OCI-LY7 (cell line): Measurements from ENCODE around the gene VPREB3. TPM values are rescaled to one million over a fixed set of nuclear protein-coding genes. Genes with fewer than 3 reads are reported as not detected.

Experiments used
- BruUV-seq: library from RNA; stranded (reverse); fragments of 400-500 nt; replicated peaks from 2 replicates; lab custom pipeline; 2021; lab: Mats Ljungman, UMichigan
- CTCF ChIA-PET: fragments of 300-600 bp; sonication (Branson Sonifier 250); formaldehyde crosslinking; loops from one replicate; lab custom pipeline; 2022; ENCODE audit warnings: antibody characterized with exemption; ENCODE audit not compliant: unreplicated experiment; lab: Charles Lee
- POLR2A ChIA-PET: fragments of 300-600 bp; sonication (Branson Sonifier 250); formaldehyde crosslinking; loops from one replicate; lab custom pipeline; 2022; ENCODE audit warnings: antibody characterized with exemption; lab: Charles Lee
- DNase-seq: peaks from one replicate; pipeline ENCODE4 v3.0.0-alpha.2; 2015; ENCODE audit warnings: low spot score
- H2AFZ ChIP-seq: fragments of 200-600 bp; sonication (generic), shearing (Covaris generic); 2 replicates; pipeline ENCODE4 v1.6.1; 2014; ENCODE audit warnings: mild to moderate bottlenecking, antibody characterized with exemption, low read length, moderate library complexity
- H3K27ac ChIP-seq: fragments of 200-600 bp; sonication (generic); 2 replicates; pipeline ENCODE4 v1.5.1; 2014; ENCODE audit warnings: mixed run types, low read depth, mild to moderate bottlenecking, moderate library complexity, low read length, inconsistent platforms; ENCODE audit not compliant: poor library complexity, severe bottlenecking
- H3K36me3 ChIP-seq: fragments of 200-600 bp; sonication (generic); 2 replicates; pipeline ENCODE4 v1.6.1; 2014; ENCODE audit warnings: mild to moderate bottlenecking, antibody characterized with exemption, low read length, moderate library complexity, mixed read lengths; ENCODE audit not compliant: insufficient read depth
- H3K4me1 ChIP-seq: fragments of 200-600 bp; sonication (generic); 2 replicates; pipeline ENCODE4 v1.5.1; 2014; ENCODE audit warnings: mild to moderate bottlenecking, low read length; ENCODE audit not compliant: insufficient read depth, poor library complexity, severe bottlenecking
- H3K4me2 ChIP-seq: fragments of 200-600 bp; sonication (generic); 2 replicates; pipeline ENCODE4 v1.6.1; 2014; ENCODE audit warnings: mild to moderate bottlenecking, low read length
- H3K4me3 ChIP-seq: fragments of 200-600 bp; sonication (generic); 2 replicates; pipeline ENCODE4 v1.5.1; 2014; ENCODE audit warnings: mild to moderate bottlenecking, low read depth, low read length; ENCODE audit not compliant: poor library complexity, severe bottlenecking
- H3K79me2 ChIP-seq: fragments of 200-600 bp; sonication (generic); 2 replicates; pipeline ENCODE4 v1.6.1; 2016; ENCODE audit warnings: low read depth, mild to moderate bottlenecking, low read length, moderate library complexity, mixed read lengths; ENCODE audit not compliant: insufficient read depth
- H3K9me2 ChIP-seq: fragments of 200-600 bp; sonication (generic); 2 replicates; pipeline ENCODE4 v1.6.1; 2016; ENCODE audit warnings: mild to moderate bottlenecking, low read length, mixed read lengths; ENCODE audit not compliant: insufficient read depth
- H3K9me3 ChIP-seq: fragments of 200-600 bp; sonication (generic); 2 replicates; pipeline ENCODE4 v1.6.1; 2014; ENCODE audit warnings: mild to moderate bottlenecking, mixed run types, low read length, mixed read lengths
- H4K20me1 ChIP-seq: fragments of 200-600 bp; sonication (generic); 2 replicates; pipeline ENCODE4 v1.6.1; 2014; ENCODE audit warnings: mild to moderate bottlenecking, antibody characterized with exemption, low read length, moderate library complexity, mixed read lengths; ENCODE audit not compliant: insufficient read depth
- CTCF ChIP-seq: fragments of 200-600 bp; sonication (generic); conservative IDR thresholded peaks from 2 replicates; pipeline ENCODE4 v1.5.1; 2014; ENCODE audit warnings: mild to moderate bottlenecking, antibody characterized with exemption, low read length, moderate library complexity, mixed read lengths
- EZH2phosphoT487 ChIP-seq: fragments of 200-600 bp; sonication (generic); IDR thresholded peaks from 2 replicates; pipeline ENCODE4 v1.6.1; 2018; ENCODE audit warnings: low read depth, borderline replicate concordance, mild to moderate bottlenecking, mixed run types, antibody characterized with exemption, low read length, moderate library complexity, mixed read lengths
- intact Hi-C: fragments of 100-400 bp; cut with micrococcal nuclease; formaldehyde crosslinking; loops from one replicate; pipeline ENCODE4 v1.10.0; 2022; ENCODE audit not compliant: unreplicated experiment
- total RNA-seq, 2 experiments: library from RNA; depleted of rRNA in 1 of 2; stranded (reverse); fragments of >200 nt in 1 of 2; shearing (Covaris generic) in 1 of 2; gene quantifications; 2 replicates each; pipeline ENCODE4 v1.2.3, GENCODE V29; 2014 to 2022

VPREB3 gene
- total RNA-seq, 2 experiments from 2014 or later: 241 to 312 TPM

- H3K27ac ChIP-seq: peak overlapping the region; percentile 95
- intact Hi-C loops: loop anchor here (1.0 to 10.0 kb wide), 3 partner anchors 34 to 817 kb away; no protein-coding TSS in a partner anchor
- no peaks in the 10 kb centered on the region for H3K9me3 ChIP-seq
- peak overlapping the region; percentile 78 for H3K4me3 ChIP-seq
- H3K4me2 ChIP-seq: peak overlapping the region; percentile 93
- H3K9me2 ChIP-seq: no peaks in the 10 kb centered on the region
- H3K36me3 ChIP-seq: no peaks in the 10 kb centered on the region; the same call in 1 of the 2 replicates
- H3K79me2 ChIP-seq: peaks cover 11% of the 10 kb centered on the region; the same call in 1 of the 2 replicates
- TF ChIP-seq EZH2phosphoT487: no peak
- no peak for TF ChIP-seq CTCF
- POLR2A ChIA-PET: interaction anchor here (1.6 to 2.5 kb wide), 2 partner anchors 94 to 106 kb away, joined by 5 to 8 read pairs; partner anchors contain the start of gene SLC2A11
- BruUV-seq: TSS peak; percentile 89
- no peak for DNase-seq
- no peaks in the 10 kb centered on the region for H4K20me1 ChIP-seq
- peak overlapping the region; percentile 36; the same call in 1 of the 2 replicates for H2AFZ ChIP-seq
- CTCF ChIA-PET: no interaction called here
- H3K4me1 ChIP-seq: peaks cover 46% of the 10 kb centered on the region
These were observed 2.7 kb downstream of the VPREB3 start for GRCh38 chr22:23751441-23751996.

GRCh38 chr22:23750714-23751440 is 3.3 kb downstream of the VPREB3 start, which contains the start of gene ZNF70:
ZNF70 (minus strand) TSS chr22:23751112; CDS start chr22:23745140, 5,972 bp downstream.
- Histone ChIP-seq H3K79me2 (peaks cover 11% of the 10 kb centered on the region; the same call in 1 of the 2 replicates), H3K4me3 (peak within 1 kb of the TSS; percentile 78), H3K9me2 (no peaks in the 10 kb centered on the region), H3K9me3 (no peaks in the 10 kb centered on the region), H3K27ac (peak within 1 kb of the TSS; percentile 95), H3K36me3 (no peaks in the 10 kb centered on the region; the same call in 1 of the 2 replicates), H4K20me1 (no peaks in the 10 kb centered on the region), H3K4me2 (peak within 1 kb of the TSS; percentile 93), H3K4me1 (peaks cover 40% of the 10 kb centered on the region), H2AFZ (peak within 1 kb of the TSS; percentile 36; the same call in 1 of the 2 replicates)
- POLR2A ChIA-PET: interaction anchor here (0.6 to 1.6 kb wide), 2 partner anchors 107 to 140 kb away, joined by 5 read pairs; partner anchors contain the start of gene SLC2A11
- TF ChIP-seq EZH2phosphoT487 (no peak), CTCF (peak; percentile 50)
- BruUV-seq: no TSS peak
- DNase-seq: peak; percentile 94
- CTCF ChIA-PET: interaction anchor here (0.6 kb wide), 1 partner anchor 35 kb away, joined by 4 read pairs; no protein-coding TSS in a partner anchor
- intact Hi-C loops: loop anchor here (1.0 to 10.0 kb wide), 3 partner anchors 34 to 816 kb away; no protein-coding TSS in a partner anchor
